Astrocyte (in vitro differentiated cells and primary cell): ENCODE data around the gene GALNS.
"Not testable (repeated sequence)": the region's sequence is repeated elsewhere in the genome, so short reads cannot be mapped to it uniquely, and the experiment has no call there.

ENCODE experiments used
- EZH2 ChIP-seq: IDR thresholded peaks from 2 replicates; pipeline ENCODE4 v1.6.1; 2012; ENCODE audit warnings: mild to moderate bottlenecking, low read length, inconsistent platforms; ENCODE audit not compliant: insufficient read depth
- TF ChIP-seq, protein P1 (sequence below): IDR thresholded peaks from 2 replicates; pipeline ENCODE4 v1.5.1; 2011; ENCODE audit warnings: low read depth, mild to moderate bottlenecking, inconsistent platforms, low read length, moderate library complexity; ENCODE audit not compliant: insufficient read depth

DNA sequence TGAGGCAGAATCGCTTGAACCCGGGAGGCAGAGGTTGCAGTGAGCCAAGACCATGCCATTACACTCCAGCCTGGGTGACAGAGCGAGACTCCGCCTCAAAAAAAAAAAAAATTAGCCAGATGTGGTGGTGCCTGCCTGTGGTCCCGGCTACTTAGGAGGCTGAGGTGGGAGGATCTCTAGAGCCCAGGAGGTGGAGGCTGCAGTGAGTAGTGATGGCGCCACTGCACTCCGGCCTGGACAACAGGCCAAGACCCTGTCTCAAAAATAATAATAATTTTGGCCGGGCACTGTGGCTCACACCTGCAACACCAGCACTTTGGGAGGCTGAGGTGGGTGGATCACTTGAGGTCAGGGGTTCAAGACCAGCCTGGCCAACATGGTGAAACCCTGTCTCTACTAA lies 68.0 kb downstream of the GALNS start:
- TF ChIP-seq, protein P1, sequence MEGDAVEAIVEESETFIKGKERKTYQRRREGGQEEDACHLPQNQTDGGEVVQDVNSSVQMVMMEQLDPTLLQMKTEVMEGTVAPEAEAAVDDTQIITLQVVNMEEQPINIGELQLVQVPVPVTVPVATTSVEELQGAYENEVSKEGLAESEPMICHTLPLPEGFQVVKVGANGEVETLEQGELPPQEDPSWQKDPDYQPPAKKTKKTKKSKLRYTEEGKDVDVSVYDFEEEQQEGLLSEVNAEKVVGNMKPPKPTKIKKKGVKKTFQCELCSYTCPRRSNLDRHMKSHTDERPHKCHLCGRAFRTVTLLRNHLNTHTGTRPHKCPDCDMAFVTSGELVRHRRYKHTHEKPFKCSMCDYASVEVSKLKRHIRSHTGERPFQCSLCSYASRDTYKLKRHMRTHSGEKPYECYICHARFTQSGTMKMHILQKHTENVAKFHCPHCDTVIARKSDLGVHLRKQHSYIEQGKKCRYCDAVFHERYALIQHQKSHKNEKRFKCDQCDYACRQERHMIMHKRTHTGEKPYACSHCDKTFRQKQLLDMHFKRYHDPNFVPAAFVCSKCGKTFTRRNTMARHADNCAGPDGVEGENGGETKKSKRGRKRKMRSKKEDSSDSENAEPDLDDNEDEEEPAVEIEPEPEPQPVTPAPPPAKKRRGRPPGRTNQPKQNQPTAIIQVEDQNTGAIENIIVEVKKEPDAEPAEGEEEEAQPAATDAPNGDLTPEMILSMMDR = not testable (repeated sequence)
- not testable (repeated sequence) for TF ChIP-seq EZH2
